ENCODE measurements around the gene SUGCT.

GRCh38 chr7:40303996-40304395 is 169.2 kb downstream of the SUGCT start:
- TF ChIP-seq CTCF (IDR thresholded peaks at IDR 0.05) (no peak), POLR2A (IDR thresholded peaks at IDR 0.05) (no peak)
